BE2C (cell line): ENCODE results near the gene ZNF805.
"Not testable (repeated sequence)": the region's sequence is repeated elsewhere in the genome, so short reads cannot be mapped to it uniquely, and the experiment has no call there.

Experiments
- DNase-seq: peaks from one replicate; pipeline ENCODE4 v3.0.0-alpha.2; 2020
- H3K27me3 ChIP-seq: fragments of 250-450 bp; sonication (Bioruptor Pico); 2 replicates; pipeline ENCODE4 v1.5.1; 2020; ENCODE audit warnings: mild to moderate bottlenecking
- H3K36me3 ChIP-seq: fragments of 250-450 bp; sonication (Bioruptor Pico); 2 replicates; pipeline ENCODE4 v1.5.1; 2020; ENCODE audit warnings: mild to moderate bottlenecking
- H3K4me1 ChIP-seq: fragments of 250-450 bp; sonication (Bioruptor Pico); 2 replicates; pipeline ENCODE4 v1.5.1; 2020
- H3K4me3 ChIP-seq: 2 replicates; pipeline ENCODE4 v1.5.1; 2011; ENCODE audit warnings: low read depth, low read length
- H3K9me3 ChIP-seq: fragments of 250-450 bp; sonication (Bioruptor Pico); 2 replicates; pipeline ENCODE4 v1.5.1; 2020
- TF ChIP-seq, protein P1 (sequence below): IDR thresholded peaks from 2 replicates; pipeline ENCODE4 v1.5.1; 2012; ENCODE audit warnings: mild to moderate bottlenecking, low read depth, low read length

The ZNF805 gene

DNA sequence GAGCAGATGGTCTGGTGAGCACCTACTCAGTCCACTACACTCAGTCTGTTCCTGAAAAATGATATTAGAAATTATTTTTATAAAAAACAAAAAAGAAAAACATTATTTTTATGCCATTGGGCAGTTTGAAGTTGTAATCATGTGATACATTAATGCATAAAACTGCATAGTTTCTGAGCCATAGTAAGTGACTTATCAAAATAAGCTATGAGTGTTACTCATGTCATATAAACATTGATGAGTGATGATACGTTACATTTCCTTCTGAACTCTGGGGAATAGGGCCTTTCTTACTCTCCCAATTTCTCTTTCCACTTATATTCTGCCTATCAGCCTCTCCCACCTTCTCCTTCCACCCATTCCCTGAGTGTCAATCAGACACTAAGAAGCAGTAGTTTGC lies 8.9 kb downstream of the ZNF805 start:
- no peak for DNase-seq
- no peaks in the 10 kb centered on the region for H3K4me1 ChIP-seq
- no peak overlapping the region for H3K4me3 ChIP-seq
- peaks cover 52% of the 10 kb centered on the region for H3K36me3 ChIP-seq
- TF ChIP-seq, protein P1, sequence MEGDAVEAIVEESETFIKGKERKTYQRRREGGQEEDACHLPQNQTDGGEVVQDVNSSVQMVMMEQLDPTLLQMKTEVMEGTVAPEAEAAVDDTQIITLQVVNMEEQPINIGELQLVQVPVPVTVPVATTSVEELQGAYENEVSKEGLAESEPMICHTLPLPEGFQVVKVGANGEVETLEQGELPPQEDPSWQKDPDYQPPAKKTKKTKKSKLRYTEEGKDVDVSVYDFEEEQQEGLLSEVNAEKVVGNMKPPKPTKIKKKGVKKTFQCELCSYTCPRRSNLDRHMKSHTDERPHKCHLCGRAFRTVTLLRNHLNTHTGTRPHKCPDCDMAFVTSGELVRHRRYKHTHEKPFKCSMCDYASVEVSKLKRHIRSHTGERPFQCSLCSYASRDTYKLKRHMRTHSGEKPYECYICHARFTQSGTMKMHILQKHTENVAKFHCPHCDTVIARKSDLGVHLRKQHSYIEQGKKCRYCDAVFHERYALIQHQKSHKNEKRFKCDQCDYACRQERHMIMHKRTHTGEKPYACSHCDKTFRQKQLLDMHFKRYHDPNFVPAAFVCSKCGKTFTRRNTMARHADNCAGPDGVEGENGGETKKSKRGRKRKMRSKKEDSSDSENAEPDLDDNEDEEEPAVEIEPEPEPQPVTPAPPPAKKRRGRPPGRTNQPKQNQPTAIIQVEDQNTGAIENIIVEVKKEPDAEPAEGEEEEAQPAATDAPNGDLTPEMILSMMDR = no peak
- H3K27me3 ChIP-seq = no peaks in the 10 kb centered on the region
- no peaks in the 10 kb centered on the region for H3K9me3 ChIP-seq

DNA sequence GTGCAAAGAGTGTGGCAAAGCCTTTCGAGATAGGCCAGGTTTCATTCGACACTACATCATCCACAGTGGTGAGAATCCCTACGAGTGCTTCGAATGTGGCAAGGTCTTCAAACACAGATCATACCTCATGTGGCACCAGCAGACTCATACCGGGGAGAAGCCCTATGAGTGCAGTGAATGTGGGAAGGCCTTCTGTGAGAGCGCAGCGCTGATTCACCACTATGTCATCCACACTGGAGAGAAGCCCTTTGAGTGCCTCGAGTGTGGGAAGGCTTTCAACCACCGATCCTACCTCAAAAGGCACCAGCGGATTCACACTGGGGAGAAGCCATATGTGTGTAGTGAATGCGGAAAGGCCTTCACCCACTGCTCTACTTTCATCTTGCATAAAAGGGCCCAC lies 13.3 kb downstream of the ZNF805 start:
- not testable (repeated sequence) for H3K9me3 ChIP-seq, H3K27me3 ChIP-seq, H3K4me1 ChIP-seq, DNase-seq, H3K4me3 ChIP-seq
- peaks cover 39% of the 10 kb centered on the region for H3K36me3 ChIP-seq

DNA sequence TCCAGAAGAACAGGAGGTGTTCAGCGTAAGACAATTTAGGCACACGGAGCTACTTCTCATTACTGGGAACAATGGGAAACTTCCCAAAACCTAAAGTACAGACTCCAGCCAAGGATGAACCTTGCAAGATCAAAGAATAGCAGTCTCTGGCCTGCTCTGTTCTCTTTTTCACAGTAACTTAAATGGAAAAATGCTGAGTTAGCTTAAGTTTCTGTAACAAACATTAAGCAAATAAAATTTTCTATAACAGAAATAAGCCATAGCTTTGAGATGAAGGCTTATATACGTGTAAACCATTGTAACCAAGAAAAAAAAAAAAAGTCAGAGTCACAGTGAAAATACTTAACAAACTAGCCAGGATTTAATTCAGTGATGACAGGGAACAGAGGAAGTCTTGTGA lies 21.6 kb downstream of the ZNF805 start:
- no peaks in the 10 kb centered on the region for H3K36me3 ChIP-seq
- TF ChIP-seq, protein P1 = no peak
- no peaks in the 10 kb centered on the region for H3K4me1 ChIP-seq
- no peaks in the 10 kb centered on the region for H3K9me3 ChIP-seq
- no peak for DNase-seq
- H3K4me3 ChIP-seq = no peak overlapping the region
- no peaks in the 10 kb centered on the region for H3K27me3 ChIP-seq

DNA sequence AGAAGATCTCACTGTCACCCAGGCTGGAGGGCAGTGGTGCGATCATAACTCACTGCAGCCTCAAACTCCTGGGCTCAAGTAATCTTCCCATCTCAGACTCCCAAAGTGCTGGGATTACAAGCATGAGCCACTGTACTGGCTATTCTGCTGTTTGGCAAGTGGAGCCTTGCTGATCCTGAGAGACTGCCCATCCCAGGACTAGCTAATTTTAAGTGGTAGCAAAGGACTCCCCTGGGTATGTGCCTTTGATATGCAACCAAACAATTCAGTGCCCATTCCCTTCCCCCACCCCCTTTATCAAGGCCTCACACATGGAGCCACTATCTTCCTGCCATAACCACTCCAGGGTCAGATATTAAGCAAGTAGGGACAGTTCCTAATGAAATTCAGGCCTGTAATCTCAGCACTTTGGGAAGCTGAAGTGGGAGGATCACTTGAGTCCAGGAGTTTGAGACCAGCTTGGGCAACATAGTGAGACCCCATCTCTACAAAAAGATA lies 22.9 kb downstream of the ZNF805 start:
- H3K36me3 ChIP-seq = no peaks in the 10 kb centered on the region
- H3K4me3 ChIP-seq = no peak overlapping the region
- no peaks in the 10 kb centered on the region for H3K4me1 ChIP-seq
- H3K27me3 ChIP-seq = no peaks in the 10 kb centered on the region
- no peaks in the 10 kb centered on the region for H3K9me3 ChIP-seq
- TF ChIP-seq, protein P1 = no peak
- no peak for DNase-seq

DNA sequence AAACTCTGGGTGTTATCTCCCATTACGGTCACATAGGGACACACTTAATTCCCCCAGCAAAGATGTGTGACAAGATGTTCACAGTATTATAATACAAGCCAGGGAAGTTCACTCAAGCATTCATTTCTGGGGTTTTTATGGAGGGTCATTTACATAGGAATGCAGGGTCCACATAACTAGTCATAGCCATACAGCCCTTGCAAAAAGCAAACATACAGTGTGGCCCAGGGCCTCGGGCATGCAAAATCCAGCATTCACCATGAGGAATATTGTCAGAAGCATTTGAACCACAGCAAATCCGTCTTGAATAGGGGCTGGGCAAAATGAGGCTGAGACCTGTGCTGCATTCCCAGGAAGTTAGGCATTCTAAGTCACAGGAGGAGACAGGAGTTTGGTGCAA lies 26.9 kb downstream of the ZNF805 start:
- H3K9me3 ChIP-seq = no peaks in the 10 kb centered on the region

DNA sequence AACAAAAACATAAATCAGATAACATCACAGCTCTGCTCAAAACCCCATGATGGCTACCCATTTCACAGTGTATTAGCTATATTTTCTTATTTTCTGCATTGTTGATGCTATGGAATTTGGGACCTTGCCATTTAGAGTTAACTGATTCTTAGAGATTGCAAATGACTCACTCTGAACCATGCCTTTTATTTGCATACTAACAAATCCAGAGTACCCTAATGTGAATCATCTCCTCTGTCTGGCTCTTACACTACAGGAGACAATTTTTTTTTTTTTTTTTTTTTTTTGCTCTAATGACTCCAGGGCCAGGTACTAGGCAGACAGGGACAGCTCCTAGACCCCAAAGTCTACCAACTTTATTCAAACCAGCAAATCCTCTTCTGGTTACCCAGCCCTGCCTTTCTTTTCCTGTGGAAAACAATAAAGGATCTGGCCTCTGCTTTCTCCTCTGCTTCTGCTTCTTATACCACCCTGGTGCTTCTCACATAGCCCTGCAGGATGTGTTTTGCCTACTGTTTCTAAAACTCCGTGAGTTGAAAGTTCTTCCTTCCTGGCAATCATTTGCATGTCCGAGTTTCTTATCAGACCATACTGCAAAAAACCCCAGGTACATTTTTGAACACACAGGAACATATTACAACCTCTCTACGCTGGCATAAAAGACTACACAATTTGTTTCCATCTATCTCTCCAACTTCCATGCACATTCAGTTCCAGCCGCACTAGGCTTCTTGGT lies 29.3 kb downstream of the ZNF805 start:
- TF ChIP-seq, protein P1 = no peak
- Histone ChIP-seq H3K4me3 (no peak overlapping the region), H3K27me3 (no peaks in the 10 kb centered on the region), H3K9me3 (no peaks in the 10 kb centered on the region), H3K4me1 (no peaks in the 10 kb centered on the region), H3K36me3 (no peaks in the 10 kb centered on the region)
- no peak for DNase-seq

More for the DNA sequence above, 26.9 kb downstream of the ZNF805 start:
- Histone ChIP-seq H3K4me1 (no peaks in the 10 kb centered on the region), H3K4me3 (no peak overlapping the region), H3K27me3 (no peaks in the 10 kb centered on the region), H3K36me3 (no peaks in the 10 kb centered on the region)
- TF ChIP-seq, protein P1 = no peak
- no peak for DNase-seq

DNA sequence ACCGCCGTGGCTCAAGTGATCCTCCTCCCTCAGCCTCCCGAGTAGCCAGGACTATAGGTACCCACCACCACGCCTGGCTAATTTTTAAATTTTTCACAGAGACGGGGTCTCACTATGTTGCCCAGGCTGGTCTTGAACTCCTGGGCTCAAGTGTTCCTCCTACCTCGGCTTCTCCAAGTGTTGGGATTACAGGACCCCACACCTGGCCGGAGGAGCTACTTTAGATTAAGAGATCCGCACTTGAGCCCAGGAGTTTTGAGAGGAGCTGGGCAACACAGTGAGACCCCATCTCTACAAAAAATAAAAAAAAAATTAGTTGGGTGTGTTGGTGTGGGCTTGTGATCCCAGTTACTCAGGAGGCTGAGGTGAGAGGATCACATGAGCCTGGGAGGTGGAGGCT lies 30.8 kb downstream of the ZNF805 start:
- TF ChIP-seq, protein P1 = no peak
- no peak for DNase-seq
- H3K27me3 ChIP-seq = no peaks in the 10 kb centered on the region
- no peaks in the 10 kb centered on the region for H3K36me3 ChIP-seq
- H3K9me3 ChIP-seq = no peaks in the 10 kb centered on the region
- no peaks in the 10 kb centered on the region for H3K4me1 ChIP-seq
- no peak overlapping the region for H3K4me3 ChIP-seq
